ENCODE measurements around the gene KLK3.

DNA sequence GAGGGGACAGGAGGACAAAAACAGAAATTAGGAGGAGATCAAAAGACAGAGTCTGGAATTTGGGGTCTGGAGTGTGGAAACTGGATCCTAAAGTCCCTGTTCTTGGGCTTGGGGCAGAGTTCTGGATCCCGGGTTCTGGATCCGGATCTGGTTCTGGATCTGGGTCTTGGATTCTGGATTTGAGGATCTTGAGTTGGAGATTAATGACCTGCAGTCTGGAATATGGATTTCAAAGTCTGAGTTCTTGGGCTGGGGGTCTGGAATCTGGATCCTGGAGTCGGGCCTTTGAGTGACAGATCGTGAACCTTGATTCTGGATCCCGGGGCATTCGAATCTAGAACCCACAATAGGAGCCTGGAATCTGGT is 20.9 kb upstream of the KLK3 start:
- TF ChIP-seq, protein P1, sequence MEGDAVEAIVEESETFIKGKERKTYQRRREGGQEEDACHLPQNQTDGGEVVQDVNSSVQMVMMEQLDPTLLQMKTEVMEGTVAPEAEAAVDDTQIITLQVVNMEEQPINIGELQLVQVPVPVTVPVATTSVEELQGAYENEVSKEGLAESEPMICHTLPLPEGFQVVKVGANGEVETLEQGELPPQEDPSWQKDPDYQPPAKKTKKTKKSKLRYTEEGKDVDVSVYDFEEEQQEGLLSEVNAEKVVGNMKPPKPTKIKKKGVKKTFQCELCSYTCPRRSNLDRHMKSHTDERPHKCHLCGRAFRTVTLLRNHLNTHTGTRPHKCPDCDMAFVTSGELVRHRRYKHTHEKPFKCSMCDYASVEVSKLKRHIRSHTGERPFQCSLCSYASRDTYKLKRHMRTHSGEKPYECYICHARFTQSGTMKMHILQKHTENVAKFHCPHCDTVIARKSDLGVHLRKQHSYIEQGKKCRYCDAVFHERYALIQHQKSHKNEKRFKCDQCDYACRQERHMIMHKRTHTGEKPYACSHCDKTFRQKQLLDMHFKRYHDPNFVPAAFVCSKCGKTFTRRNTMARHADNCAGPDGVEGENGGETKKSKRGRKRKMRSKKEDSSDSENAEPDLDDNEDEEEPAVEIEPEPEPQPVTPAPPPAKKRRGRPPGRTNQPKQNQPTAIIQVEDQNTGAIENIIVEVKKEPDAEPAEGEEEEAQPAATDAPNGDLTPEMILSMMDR (IDR thresholded peaks at IDR 0.05): no peak
- no peak for TF ChIP-seq POLR2AphosphoS5 (IDR thresholded peaks at IDR 0.05)
